T-helper 2 cell treated with Interferon-gamma antibody and Interleukin-4, amounts not matched to agents 100 ng/mL and 5 ng/mL, for 36 hours (primary cell): ENCODE measurements around the gene CARMIL1. TPM values are rescaled to one million over a fixed set of nuclear protein-coding genes. Genes with fewer than 3 reads are reported as not detected.

Source experiments
- intact Hi-C: fragments of 100-400 bp; cut with micrococcal nuclease; formaldehyde crosslinking; loops from one replicate; pipeline ENCODE4 v1.15.1; 2023
- total RNA-seq: library from RNA; stranded (reverse); gene quantifications from 2 replicates; pipeline ENCODE4 v1.2.3, GENCODE V29; 2022

CARMIL1 gene
- total RNA-seq, 1 donor from 2014 or later = 2.1 TPM

DNA sequence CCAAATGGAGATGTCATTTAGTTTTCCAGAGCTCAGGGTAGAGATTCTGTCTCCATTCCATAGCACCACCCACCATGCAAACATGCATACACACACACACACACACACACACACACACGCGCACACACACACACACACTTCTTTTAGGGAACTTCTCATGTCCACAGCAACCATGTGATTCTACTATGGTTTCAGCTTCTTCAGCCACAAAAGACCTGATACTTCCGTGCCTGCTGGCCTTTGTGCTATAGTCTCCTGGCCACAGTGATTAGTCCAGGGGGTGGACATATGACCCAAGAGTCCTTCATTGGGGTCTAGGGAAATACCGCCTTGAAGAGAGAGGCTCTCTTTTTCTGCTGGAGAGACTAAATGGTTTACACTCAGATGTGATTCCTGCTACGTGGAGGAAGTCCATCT is 53.5 kb downstream of the CARMIL1 start:
- intact Hi-C loops = no loop called here

DNA sequence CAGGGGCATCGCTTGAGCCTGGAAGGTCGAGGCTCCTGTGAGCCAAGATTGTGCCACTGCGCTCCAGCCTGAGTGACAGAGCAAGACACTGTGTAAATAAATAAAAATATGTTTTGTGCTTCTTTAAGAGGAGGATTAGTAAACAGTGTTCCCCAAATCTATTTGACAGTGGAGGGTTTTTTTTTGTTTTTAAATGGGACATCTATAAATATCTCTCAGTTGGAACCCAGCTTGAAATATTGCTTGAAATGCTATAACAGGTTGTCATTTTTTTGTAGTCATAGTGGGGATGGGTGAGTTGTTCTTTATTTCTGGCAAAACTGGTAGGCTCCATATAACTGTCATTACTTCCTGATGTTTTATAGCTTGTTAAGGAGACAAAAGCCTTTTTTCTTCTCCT is 54.3 kb downstream of the CARMIL1 start:
- intact Hi-C loops = no loop called here

DNA sequence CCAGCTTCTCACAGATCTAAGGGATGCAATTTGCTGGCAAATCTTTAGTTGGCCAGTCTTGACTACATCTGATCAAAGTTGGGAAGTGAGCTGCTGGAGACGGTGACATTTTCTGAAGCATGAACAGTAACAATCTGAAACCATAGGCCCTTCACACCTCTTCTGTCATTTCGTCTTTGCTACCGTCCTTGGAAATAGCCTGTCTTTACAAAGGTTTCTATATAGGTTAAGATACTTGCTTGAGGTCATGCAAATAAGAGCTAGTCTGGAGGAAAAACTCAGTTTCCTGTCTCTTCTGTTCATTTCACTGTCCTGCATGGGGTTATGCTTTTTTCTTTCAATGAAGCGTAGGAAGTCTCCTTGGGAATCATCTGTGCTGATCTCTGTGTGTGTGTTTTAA is 55.6 kb downstream of the CARMIL1 start:
- intact Hi-C loops = no loop called here

DNA sequence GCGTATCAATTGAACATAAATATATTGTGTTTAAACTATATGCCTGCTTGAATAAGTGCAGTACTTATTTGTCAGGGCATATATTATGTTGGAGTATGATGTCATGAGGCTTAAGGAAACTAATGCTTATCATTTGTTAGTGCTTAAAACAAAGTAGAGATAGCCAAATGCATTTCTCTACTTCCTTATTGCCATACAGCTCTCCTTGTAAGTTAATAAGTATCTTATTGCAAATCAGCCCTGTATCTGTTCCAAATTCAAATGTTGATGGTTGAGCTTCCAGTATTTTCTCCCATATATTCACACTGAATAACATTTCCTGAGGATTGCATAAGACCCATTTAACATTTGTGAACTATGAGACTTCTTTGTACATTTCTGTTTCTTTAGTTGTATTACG is 57.8 kb downstream of the CARMIL1 start:
- intact Hi-C loops = no loop called here

DNA sequence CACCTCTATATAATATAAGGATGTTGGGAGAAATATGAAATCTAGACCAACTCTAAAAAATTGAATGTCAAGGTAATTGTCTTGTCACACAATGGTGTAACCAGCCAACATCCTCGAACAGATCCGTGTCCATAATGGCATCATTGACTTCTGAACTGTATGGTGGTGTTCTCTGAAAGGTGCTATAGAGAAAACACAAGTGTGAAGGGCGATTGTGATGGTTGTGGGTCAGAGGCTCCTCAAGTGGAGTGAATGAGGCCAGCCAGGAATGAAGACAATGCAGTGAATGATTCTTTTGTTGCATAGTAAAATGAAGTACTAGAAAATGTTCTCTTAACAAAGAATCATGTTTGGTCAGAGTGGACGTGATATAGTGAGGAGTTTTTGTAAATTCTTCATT is 58.3 kb downstream of the CARMIL1 start:
- intact Hi-C loops = no loop called here

DNA sequence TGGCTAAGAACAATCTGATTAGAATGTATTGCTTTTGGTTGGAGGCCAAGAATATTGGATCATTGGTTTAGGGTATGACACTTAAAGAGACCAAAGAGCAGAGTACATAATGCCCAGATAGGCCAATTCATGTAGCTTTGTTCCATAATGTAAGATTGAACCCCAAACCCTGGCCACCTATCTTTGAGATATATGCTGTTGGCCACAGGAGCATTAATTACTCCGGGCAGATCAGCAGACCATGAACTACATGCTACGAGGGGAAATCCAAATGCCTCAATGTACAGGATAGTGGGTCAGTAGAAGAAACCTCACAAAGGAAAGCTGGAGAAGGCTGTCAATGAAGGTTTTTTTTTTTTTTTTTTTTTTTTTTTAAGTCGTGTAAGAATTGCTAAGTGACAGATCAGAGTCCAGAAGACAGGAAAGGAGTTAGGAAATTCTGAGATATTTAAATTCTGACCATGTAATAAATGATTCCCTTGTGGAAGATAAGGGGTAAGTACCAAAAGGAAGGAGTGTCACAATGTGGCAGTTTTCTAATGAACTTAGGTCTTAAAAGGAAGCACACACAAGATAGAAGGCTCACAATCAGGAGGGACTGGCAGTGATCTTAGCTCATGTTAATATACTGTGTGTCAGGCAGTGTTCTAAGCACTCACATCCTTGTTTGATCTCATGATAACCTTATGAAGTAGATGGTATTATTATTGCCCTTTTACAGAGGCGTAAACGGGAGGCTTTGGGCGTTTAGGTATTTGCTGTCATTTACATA is 61.4 kb downstream of the CARMIL1 start:
- intact Hi-C loops = no loop called here

DNA sequence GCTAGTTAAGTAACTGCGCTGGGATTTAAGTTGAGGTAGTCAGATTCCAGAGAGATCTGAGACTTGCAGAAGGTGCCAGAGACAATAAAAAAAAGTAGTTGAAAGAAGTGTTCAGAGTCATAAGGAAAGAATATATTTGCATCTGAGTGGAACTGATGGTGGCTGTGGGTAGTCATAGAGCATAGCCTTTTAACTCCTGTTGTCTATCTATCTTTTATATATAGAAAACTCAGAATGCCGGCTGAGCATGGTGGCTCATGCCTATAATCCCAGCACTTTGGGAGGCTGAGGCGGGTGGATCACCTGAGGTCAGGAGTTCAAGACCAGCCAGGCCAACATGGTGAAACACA is 62.0 kb downstream of the CARMIL1 start:
- intact Hi-C loops = no loop called here

DNA sequence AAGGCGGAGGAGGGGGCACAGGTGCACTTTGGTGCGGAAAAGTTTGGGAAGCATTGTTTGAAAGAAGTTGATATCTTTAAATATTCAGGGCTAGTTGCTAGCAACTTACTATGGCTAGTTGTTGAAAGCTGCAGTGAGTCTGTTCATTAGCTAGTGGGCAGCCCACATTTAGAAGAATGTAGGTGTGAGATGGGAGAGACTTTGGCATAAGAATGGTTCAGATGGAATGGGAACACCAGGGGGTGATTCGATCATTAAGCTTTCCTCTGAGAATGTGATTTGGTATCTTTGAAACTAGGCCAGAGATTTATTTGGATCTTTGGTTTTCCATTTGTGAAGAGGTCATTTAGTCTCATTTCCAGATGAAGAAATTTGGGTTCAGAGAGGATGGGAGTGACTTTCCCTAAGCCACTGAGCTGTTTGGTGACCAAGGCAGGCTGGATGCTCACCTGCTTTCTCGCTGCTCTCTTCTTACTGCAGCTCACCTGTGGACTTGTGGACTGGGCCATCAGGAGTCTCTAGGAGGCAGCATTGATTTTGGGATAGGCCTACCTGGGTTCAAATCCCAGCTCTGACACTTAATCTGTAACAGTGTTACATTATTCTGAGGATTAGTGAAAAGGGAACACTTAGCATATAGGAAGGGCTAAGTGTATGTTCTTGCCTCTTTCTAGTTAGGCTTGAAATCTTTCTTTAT is 62.9 kb downstream of the CARMIL1 start:
- intact Hi-C loops = no loop called here

DNA sequence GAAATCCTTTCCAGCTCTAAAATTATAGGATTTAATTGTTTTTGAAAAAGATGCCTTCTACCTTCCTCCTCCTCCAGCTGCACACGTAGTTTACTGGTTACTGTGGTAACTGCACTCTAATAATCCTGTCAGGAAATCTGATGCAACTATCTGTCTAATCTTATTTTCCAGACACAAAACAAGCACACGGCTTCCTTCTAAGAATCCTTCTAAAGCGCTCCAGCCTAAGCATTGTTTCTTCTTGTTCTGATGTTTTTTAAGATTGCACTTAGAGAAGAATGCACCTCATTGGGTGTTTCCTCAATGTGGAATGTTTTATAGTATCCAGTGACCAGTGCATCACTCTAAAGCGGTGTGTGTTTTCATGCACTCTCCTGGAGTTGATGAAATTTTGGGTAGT is 63.6 kb downstream of the CARMIL1 start:
- intact Hi-C loops = no loop called here

DNA sequence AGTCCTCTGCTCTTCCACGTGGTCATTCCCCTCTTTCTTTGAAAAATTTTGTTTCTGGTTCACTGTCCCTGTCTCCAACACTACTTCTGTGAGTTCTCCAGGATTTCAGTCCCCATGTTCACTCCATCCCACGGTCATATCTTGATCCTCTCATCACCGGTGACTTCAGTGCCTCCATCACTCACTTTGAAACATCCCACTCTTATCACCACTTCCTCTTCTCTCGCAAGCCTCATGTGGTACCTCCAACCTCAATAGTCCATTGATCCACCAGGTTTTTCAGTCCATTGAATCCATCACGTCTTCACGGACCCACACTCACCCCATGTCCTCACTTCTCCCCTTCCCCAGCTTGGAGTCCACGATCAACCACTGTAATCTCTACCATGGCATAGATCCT is 64.8 kb downstream of the CARMIL1 start:
- intact Hi-C loops = no loop called here

DNA sequence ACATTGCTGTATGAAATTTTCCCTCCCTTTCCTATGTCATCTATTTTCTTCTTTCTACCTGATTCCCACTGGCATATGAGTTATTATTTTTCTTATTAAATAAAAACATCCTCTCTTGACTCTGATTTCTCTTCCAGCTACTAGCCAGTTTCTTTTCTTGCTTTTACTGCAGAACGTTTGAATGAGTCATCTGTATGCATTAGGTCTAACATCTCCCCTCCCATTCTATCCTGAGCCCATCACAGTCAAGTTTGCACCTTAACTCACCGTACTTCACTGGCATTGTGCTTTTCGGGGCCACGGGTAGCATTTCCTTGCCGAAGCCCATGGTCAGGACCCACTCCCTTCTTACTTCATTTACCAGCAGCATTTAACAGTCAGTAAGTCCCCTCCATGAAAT is 65.7 kb downstream of the CARMIL1 start:
- intact Hi-C loops = no loop called here

DNA sequence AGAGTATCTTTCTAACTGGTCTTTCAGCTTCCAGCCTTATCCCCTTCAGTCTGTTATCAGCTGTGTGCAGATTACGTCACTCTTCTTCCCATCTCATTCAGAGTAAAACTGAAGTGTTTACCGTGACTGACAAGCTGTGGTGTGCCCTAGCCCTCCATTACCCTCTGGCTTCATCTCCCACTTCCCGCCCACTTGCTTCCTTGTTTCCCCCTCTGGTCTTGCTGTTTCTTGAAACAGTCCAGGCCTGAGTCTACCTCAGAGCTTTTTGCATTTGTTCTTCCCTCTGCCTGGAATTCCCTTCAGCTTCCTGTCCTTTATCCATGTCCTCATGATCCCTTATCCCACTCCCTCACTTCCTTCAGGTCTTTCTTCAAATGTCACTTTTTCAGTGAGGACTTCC is 66.9 kb downstream of the CARMIL1 start:
- intact Hi-C loops = no loop called here

DNA sequence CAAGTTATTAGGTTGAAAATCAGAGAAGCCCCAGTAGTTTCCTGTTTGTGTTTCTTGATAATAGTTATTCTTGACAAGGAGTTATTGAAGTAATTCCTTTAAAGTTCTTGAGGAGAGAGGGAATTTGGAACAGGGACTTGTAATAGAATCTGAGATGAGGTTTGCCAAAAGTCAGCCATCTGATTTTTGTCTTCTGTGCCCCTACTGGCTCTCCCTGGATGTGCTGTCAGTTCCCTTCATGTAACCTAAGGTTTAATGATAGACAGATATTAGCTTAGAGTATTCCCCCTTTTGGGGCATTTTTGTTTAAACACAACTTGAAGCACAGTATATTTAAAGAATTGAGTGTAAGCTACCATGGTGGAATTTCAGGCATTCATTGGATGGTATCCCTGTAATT is 71.4 kb downstream of the CARMIL1 start:
- intact Hi-C loops = no loop called here

DNA sequence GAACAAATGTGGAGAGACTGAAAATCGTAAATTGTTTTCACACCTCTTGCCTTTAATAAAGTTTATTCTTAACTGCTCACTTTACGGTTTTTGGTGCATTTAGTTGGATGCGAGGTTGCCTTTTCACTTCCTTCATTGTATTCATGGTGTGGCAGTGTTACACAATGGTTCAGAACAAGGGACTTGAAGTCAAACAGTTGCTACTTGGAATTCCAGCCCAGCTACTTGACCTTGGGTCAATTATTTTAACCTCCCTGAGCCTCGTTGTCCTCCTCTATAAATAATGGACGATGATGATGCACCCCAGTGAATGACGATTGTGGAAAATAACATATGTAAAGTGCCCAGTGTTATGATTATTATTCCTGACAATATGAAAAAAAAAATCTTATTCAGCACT is 72.3 kb downstream of the CARMIL1 start:
- intact Hi-C loops = no loop called here

DNA sequence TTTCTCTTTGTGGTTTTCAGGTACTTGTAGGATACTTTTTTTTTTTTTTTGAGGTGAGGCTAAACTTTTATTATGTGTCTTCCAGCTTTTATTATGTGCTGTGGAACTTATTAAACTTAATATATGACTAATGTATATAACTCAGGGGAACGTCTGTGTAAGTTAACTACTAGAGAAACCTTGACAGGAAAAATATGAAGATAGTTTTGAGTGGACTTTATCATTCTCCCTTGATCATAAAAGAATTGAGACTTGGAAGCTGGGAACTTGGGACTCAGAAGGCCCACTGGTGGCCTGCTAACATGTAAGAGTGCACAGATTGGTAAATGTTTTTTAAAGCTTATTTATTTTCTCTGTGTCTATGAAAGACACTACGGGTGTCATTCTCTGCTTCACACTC is 73.1 kb downstream of the CARMIL1 start:
- intact Hi-C loops = no loop called here

DNA sequence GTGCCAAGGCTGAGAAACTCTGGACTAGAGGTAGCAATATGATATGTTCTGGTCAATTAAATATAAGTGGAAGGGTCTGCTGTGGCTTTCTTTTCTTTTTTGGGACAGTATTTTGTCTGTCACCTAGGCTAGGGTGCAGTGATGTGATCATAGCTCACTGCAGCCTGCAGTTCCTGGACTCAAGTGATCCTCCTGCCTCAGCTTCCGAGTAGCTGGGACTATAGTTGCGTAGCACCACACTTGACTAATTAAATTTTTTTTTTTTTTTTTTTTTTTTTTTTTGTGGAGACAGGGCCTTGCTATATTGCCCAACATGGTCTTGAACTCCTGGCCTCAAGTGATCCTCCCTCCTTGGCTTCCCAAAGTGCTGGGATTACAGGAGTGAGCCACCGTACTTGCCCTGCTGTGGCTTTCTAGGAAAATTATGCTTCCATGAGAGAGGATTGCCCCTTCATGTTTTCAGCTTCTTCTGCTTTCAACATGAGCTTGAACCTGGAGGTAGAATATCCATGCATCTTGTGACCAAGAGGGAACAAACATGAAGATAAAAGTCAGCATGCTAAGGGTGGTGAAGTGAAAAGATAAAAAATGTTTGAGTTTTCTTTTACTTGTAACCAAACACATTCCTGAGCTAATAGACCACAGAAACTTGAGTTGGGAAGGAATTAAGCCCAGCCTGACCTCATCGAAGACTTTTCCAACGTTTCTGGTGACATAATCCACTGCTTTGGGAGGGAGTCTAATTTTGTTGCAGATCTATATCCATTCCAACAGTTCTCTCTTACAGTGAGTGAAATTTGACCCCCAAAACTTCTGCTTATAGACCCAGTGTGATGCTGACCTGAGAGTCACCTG is 75.1 kb downstream of the CARMIL1 start:
- intact Hi-C loops = no loop called here

DNA sequence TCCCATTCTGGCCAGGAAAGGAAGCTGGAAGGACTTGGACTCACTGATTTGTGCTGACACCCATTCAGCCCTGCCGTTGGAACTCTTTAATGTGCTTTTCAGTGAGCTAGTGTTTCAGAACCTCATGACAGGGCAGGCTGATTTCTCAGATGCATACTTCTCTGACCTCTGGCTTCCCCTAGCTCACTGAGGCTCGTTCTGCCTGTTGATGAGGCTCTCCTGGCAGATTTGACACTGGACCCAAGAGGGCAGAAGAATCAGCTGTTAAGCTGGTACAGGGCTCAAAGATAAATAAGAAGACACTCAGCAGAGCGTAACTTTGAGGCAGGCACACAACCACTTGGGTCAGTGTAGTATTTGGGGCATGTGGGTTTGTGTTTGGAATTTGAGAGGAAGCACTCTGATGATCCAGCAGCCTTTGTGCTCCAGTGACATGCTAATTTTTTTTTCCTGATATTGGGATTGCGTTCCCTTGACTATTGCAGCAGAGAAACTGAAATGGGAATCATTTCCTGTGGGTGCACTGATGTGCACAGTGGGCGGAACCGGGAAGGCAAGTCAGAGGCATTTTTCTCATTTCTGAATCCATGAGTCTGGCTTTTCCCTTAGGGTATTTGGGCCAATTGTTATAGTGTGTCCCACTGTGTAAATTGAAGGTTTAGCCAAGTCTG is 80.2 kb downstream of the CARMIL1 start:
- intact Hi-C loops = no loop called here

DNA sequence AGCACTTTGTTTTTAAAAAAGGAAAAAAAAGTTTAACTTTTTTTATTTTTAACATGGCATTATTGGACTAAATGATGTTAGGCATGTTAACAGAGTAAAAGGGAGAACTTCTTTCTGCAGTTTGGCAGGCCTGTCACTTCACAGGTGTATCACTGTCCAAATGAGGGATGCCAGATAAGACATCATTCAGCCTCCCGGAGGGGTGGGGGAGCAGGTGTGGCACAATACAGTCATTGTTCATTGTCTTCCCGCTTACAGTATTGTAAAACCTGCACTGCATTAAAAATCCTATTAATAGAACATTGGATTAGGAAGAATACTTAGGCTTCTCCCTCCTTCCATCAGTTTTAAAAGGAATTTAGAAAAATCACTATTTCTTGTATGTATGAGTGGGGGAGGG is 80.7 kb downstream of the CARMIL1 start:
- intact Hi-C loops = no loop called here

DNA sequence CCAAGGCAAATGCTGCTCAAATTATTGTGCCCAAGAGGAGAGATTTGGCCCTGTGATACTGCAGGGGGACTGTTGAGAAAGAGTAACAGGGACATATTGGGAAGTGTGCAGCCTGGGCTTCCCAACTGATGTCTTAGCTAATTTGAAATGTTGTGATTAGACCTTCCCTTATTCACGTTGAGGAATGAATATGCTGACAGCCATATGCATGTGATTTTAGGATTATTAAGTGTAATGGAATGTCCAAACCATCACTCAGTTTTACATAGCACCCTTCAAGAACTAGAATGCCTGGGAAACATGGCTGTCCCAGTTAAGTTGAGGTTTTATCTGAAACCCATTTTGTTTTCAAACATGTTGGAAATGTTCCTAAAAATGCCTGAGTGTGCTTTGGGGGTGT is 81.4 kb downstream of the CARMIL1 start:
- intact Hi-C loops = no loop called here

DNA sequence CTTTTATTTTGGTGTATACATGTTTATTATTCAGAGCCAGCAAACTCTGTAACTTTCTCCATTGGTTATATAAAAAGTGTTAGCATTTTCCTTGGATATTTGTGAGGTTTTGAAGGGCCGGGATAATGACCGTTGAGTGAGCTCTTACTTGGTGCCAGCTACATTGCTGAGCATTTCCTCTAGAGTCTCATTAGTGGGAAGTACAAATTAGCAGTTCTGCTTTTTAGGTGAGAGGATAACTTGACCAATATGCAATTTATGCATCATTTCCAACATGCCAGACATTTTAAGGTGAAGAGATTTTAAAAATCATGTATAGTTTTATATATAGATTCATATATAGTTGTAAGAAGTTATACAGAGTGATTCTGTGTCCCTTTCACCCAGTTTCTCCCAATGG is 84.3 kb downstream of the CARMIL1 start:
- intact Hi-C loops = no loop called here

DNA sequence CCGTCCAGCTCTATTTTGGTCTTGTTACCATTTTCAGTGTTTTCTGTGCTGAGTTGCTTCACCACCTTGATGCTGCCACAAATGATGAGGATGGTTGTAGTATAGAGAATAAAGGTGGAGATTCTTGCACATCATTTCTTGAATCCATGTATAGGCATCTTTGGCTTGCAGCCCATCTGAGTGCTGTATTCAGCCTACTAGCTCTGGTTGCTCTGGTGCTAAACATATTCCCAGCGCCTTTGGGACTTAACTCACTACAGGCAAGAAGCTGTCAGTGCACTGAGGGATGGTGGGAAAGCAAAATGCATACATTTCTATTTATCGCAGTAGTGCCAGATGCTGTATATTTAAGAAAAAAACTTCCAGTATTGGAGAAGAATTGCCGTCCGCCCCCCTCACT is 86.0 kb downstream of the CARMIL1 start:
- intact Hi-C loops = loop anchor here (5.0 kb wide), 1 partner anchor 42 kb away; no protein-coding TSS in a partner anchor
